Measurements from ENCODE around the gene ACTR3C. TPM values are rescaled to one million over a fixed set of nuclear protein-coding genes. Genes with fewer than 3 reads are reported as not detected.

Gene ACTR3C
- total RNA-seq, 1 experiment from 2014 or later = 4.5 TPM

GRCh38 chr7:150325110-150325611, 1.8 kb upstream of the ACTR3C start:
- no peak overlapping the region for H3K4me3 ChIP-seq (ENCODE audit: low read depth, low read length, poor library complexity, severe bottlenecking)

GRCh38 chr7:150324373-150324961, 1.1 kb upstream of the ACTR3C start:
- Histone ChIP-seq H3K4me1 (ENCODE audit: insufficient read depth, low read length, poor library complexity, severe bottlenecking) (peaks cover 11% of the 10 kb centered on the region), H3K27ac (ENCODE audit: low read depth, low read length, poor library complexity, severe bottlenecking) (peak overlapping the region; percentile 91), H3K27me3 (replicated peaks; ENCODE audit: insufficient read depth, low read depth, low read length, poor library complexity) (no peaks in the 10 kb centered on the region), H3K4me3 (ENCODE audit: low read depth, low read length, poor library complexity, severe bottlenecking) (peak overlapping the region; percentile 87), H3K9me3 (ENCODE audit: low read depth, low read length, poor library complexity, severe bottlenecking) (no peaks in the 10 kb centered on the region), H3K36me3 (ENCODE audit: insufficient read depth, low read length, poor library complexity, severe bottlenecking) (peaks cover 34% of the 10 kb centered on the region)
- ChIA-PET CTCF (no interaction called here), POLR2A (ENCODE audit: low non-redundant PET) (no interaction called here)
- TF ChIP-seq EZH2 (IDR thresholded peaks at IDR 0.05; ENCODE audit: borderline replicate concordance, low read depth, low read length, poor library complexity, severe bottlenecking) (no peak), CTCF (conservative IDR thresholded peaks at IDR 0.05; ENCODE audit: low read depth, low read length) (no peak)
- BruUV-seq (replicated peaks) = no TSS peak
- DNase-seq (ENCODE audit: low spot score) = peak; percentile 42
- intact Hi-C loops (cut with micrococcal nuclease; ENCODE audit: unreplicated experiment) = no loop called here

More at GRCh38 chr7:150325110-150325611, 1.8 kb upstream of the ACTR3C start:
- Histone ChIP-seq H3K27ac (ENCODE audit: low read depth, low read length, poor library complexity, severe bottlenecking) (no peak overlapping the region), H3K4me1 (ENCODE audit: insufficient read depth, low read length, poor library complexity, severe bottlenecking) (peaks cover 11% of the 10 kb centered on the region), H3K27me3 (replicated peaks; ENCODE audit: insufficient read depth, low read depth, low read length, poor library complexity) (no peaks in the 10 kb centered on the region), H3K9me3 (ENCODE audit: low read depth, low read length, poor library complexity, severe bottlenecking) (no peaks in the 10 kb centered on the region), H3K36me3 (ENCODE audit: insufficient read depth, low read length, poor library complexity, severe bottlenecking) (peaks cover 34% of the 10 kb centered on the region)
- CTCF ChIA-PET = no interaction called here
- intact Hi-C loops (cut with micrococcal nuclease; ENCODE audit: unreplicated experiment) = no loop called here
- TF ChIP-seq CTCF (conservative IDR thresholded peaks at IDR 0.05; ENCODE audit: low read depth, low read length) (no peak), EZH2 (IDR thresholded peaks at IDR 0.05; ENCODE audit: borderline replicate concordance, low read depth, low read length, poor library complexity, severe bottlenecking) (no peak)
- DNase-seq (ENCODE audit: low spot score) = no peak
- no TSS peak for BruUV-seq (replicated peaks)
- POLR2A ChIA-PET (ENCODE audit: low non-redundant PET) = no interaction called here

- Histone ChIP-seq H3K9me3 (ENCODE audit: low read depth, low read length, poor library complexity, severe bottlenecking) (no peaks in the 10 kb centered on the region), H3K36me3 (ENCODE audit: insufficient read depth, low read length, poor library complexity, severe bottlenecking) (peaks cover 28% of the 10 kb centered on the region), H3K27ac (ENCODE audit: low read depth, low read length, poor library complexity, severe bottlenecking) (peak overlapping the region; percentile 91), H3K4me3 (ENCODE audit: low read depth, low read length, poor library complexity, severe bottlenecking) (peak overlapping the region; percentile 87), H3K27me3 (replicated peaks; ENCODE audit: insufficient read depth, low read depth, low read length, poor library complexity) (no peaks in the 10 kb centered on the region), H3K4me1 (ENCODE audit: insufficient read depth, low read length, poor library complexity, severe bottlenecking) (peaks cover 11% of the 10 kb centered on the region)
- intact Hi-C loops (cut with micrococcal nuclease; ENCODE audit: unreplicated experiment) = no loop called here
- TF ChIP-seq CTCF (conservative IDR thresholded peaks at IDR 0.05; ENCODE audit: low read depth, low read length) (no peak), EZH2 (IDR thresholded peaks at IDR 0.05; ENCODE audit: borderline replicate concordance, low read depth, low read length, poor library complexity, severe bottlenecking) (no peak)
- DNase-seq (ENCODE audit: low spot score) = peak; percentile 61
- CTCF ChIA-PET = no interaction called here
- TSS peak; percentile 38 for BruUV-seq (replicated peaks)
- POLR2A ChIA-PET (ENCODE audit: low non-redundant PET) = no interaction called here
Measured at GRCh38 chr7:150323682-150324372, 482 bp upstream of the ACTR3C start.
